Cardiac fibroblast (primary cell): ENCODE data around the gene PDE4D.
"Not testable (repeated sequence)": the region's sequence is repeated elsewhere in the genome, so short reads cannot be mapped to it uniquely, and the experiment has no call there.

Source experiments
- DNase-seq, 2 donors: peaks; one replicate each; pipeline versions ENCODE4 v3.0.0 to v3.0.0-alpha.2; 2010; ENCODE audit warnings: low read depth in 2 of 2
- H3K4me3 ChIP-seq, 2 donors: replicated peaks in 1 of 2; 1 replicate in 1 of 2; 2 replicates in 1 of 2; pipeline ENCODE4 v1.5.1; 2011; ENCODE audit warnings: low read depth in 2 of 2, low read length in 2 of 2, mild to moderate bottlenecking in 2 of 2, moderate library complexity in 1 of 2
- TF ChIP-seq, protein P1 (sequence below): IDR thresholded peaks from one replicate; pipeline ENCODE4 v1.5.1; 2011; ENCODE audit warnings: low read depth, mild to moderate bottlenecking, low read length, inconsistent platforms

Gene PDE4D

DNA sequence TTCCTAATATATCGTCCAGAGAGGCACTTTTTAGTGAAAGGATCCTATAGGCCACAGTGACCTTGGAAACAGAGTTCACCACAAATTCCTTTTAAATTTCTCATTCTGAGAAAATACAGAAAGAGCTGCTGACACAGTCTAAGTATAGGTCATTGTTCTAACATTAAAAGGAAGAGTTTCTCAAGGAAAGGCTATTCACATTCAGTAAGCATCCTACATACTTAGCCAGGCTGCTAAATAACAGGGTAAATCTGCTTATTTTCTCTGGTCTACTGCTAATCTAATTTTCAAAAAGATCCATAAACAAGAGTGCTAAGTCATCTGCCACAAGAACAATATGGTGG, 313.7 kb downstream of the PDE4D start:
- DNase-seq: no peak
- TF ChIP-seq, protein P1, sequence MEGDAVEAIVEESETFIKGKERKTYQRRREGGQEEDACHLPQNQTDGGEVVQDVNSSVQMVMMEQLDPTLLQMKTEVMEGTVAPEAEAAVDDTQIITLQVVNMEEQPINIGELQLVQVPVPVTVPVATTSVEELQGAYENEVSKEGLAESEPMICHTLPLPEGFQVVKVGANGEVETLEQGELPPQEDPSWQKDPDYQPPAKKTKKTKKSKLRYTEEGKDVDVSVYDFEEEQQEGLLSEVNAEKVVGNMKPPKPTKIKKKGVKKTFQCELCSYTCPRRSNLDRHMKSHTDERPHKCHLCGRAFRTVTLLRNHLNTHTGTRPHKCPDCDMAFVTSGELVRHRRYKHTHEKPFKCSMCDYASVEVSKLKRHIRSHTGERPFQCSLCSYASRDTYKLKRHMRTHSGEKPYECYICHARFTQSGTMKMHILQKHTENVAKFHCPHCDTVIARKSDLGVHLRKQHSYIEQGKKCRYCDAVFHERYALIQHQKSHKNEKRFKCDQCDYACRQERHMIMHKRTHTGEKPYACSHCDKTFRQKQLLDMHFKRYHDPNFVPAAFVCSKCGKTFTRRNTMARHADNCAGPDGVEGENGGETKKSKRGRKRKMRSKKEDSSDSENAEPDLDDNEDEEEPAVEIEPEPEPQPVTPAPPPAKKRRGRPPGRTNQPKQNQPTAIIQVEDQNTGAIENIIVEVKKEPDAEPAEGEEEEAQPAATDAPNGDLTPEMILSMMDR: no peak
- no peak overlapping the region for H3K4me3 ChIP-seq

DNA sequence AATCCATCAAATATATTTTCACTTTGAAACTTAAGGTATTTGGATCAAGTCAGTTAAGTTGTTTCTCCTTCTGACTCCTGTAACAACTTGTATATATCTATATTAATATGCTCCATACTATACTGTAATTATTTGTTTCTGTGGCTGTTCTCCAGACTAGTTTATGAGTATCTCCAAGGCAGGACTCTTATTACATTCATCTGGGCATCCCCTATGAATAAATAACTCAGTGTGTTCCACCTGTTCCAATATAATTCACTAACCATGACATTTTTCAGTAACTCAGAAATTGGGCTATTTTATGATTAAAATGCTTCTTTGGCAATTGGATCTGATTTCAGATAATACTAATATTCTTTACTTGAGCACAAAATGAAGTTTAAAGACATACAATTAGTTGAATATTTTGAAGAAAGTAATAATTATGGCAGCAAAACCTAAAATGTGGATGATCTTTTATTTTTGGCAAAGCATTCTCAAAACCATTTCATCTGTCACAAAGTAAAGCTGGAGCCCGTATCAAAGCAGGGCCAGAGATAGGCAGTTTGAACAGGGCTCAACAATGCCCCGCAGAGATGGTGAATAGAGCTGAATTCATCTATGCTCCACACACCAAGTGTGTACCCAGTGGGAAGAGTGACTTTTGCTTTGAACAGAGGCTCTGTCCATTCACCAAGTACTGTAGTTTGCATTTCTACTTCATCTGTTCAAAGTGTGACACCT, 314.3 kb downstream of the PDE4D start:
- H3K4me3 ChIP-seq: no peak overlapping the region
- TF ChIP-seq, protein P1: no peak
- no peak for DNase-seq

DNA sequence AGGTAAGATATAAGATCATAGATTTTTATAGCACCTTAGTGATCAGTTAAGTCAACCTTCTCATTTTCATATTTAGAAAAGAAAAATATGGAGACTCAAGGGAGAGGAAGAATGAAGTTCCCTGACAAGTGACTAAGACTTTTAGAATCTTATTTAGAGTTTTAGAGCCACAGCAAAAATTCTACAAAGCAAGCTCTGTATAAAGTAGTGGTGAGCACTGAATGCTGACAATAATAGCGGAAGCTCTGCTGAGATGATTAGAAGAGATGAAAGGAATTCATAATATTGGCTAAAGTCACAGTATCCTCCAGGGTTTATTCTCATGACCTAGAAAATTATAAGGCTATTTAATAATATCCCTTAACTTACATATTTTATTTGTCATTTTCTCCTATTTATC, 316.0 kb downstream of the PDE4D start:
- DNase-seq: no peak
- TF ChIP-seq, protein P1: no peak

DNA sequence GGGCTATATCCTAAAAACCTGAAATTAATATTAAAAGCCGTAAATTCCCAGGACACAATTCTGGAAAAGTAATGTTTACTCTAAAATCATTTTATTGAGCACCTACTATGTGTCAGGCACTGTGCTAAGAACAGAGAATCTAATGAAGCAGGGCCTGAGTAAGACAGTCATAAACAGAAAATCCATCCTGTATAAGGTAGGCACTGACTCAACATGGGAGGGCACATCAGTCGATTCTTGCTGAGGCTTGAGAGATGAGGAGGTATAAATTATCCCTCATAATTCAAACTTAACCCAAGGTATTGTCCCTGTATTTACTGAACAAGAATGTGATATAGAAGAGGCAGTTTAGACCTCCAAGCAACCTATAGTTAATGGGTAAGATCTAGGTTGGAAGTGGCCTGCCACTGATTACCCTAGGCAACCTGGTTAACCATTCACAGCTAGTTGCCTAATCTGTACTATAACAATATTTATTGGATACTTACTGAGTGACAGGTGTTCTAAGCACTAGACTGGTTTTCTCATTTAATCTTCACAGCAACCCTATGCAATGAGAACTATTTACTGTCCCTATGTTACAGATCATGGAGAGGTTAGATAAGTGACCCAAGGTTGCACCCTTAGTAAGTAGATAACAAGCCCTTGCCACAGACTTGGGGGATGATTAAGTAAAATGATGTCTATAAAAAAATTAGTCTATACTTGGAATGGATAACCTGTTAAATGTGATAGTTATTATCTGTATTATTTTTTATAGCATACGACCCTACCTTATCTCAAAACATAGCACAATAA, 317.7 kb downstream of the PDE4D start:
- H3K4me3 ChIP-seq: no peak overlapping the region
- DNase-seq: no peak
- TF ChIP-seq, protein P1: no peak

More for the DNA sequence above, 316.0 kb downstream of the PDE4D start:
- no peak overlapping the region for H3K4me3 ChIP-seq

DNA sequence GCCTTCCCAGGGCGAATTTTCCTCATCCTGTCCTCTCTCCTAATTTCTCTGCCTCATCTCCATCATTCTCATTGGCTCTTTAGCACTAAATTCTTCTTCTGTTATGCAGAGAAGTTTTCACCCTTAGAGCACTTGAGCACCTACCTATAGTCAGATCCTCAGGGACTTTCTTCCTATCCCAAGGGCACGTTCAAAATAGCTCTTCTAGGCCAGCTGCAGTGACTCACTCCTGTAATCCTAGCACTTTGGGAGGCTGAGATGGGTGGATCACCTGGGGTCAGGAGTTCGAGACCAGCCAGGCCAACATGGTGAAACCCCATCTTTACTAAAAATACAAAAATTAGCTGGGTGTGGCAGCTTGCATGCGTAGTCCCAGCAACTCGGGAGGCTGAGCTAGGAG, 320.0 kb downstream of the PDE4D start:
- not testable (repeated sequence) for DNase-seq, H3K4me3 ChIP-seq

DNA sequence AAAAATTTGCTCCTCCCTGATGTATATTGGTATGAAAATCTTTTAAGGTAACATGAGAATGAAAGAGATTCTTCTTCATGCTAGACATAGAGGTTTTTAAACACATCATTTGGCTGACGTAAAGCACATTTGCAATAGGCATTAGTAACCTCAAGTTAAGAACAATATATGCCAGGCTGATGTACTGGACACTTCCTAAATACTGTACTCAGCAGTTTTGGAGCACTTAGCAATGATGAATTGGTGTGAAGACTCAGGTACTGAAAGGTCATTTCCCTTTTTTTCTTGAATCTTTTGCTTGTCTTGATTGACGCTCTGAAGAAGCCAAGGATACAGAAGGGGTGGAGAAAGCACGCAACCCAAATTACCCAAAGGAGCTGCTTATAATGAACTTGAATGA, 322.5 kb downstream of the PDE4D start:
- no peak for DNase-seq
- TF ChIP-seq, protein P1: no peak
- H3K4me3 ChIP-seq: no peak overlapping the region

DNA sequence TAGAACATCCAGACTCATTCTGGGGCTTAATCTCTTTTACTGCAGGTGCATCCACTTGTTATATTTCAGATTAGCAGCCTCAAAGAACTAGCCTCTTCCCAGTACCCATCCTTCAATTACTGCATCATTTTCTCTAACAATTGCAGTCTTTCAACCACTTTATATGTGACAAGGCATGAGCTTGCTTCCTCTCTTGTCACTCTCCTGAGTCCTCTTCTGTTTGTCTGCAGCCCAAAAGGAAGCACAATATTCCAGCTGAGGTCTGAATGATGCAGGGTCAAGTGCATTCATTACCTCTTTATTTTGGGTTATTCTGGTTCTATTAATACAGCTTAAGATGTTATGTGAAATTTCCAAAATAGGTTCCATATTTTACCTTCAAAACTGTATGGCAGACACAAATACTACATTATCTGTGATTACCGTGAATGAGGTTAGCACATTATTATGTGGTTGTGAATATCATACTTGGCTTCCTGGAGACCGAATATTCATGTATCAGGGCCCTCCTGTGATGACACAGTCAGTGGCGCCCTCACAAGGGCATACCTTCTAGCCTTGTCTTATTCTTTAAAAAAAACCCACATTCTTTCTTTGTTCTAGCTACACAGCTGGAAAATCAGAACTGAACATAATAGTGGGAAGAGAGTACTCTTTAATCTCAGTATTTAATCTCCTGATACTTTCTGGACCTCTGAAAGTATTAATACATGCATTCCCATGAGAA, 323.8 kb downstream of the PDE4D start:
- TF ChIP-seq, protein P1: no peak
- H3K4me3 ChIP-seq: no peak overlapping the region
- DNase-seq: no peak
